WERI-Rb-1 (cell line): ENCODE results near the gene AFAP1.

Experiments used
- DNase-seq: peaks from one replicate; pipeline ENCODE4 v3.0.0-alpha.2; 2020
- H3K27ac ChIP-seq: fragments of 250-450 bp; sonication (Bioruptor Pico); 2 replicates; pipeline ENCODE4 v1.5.1; 2020; ENCODE audit warnings: mild to moderate bottlenecking, moderate library complexity
- H3K27me3 ChIP-seq: fragments of 250-450 bp; sonication (Bioruptor Pico); 2 replicates; pipeline ENCODE4 v1.5.1; 2021; ENCODE audit warnings: mild to moderate bottlenecking, low read depth, moderate library complexity; ENCODE audit not compliant: insufficient read depth, severe bottlenecking
- H3K36me3 ChIP-seq: fragments of 250-450 bp; sonication (Bioruptor Pico); 2 replicates; pipeline ENCODE4 v1.5.1; 2020; ENCODE audit warnings: mild to moderate bottlenecking, moderate library complexity
- H3K4me3 ChIP-seq: 2 replicates; pipeline ENCODE4 v1.5.1; 2011; ENCODE audit warnings: low read depth, mild to moderate bottlenecking, control low read depth, low read length
- H3K9me3 ChIP-seq: fragments of 250-450 bp; sonication (Bioruptor Pico); 2 replicates; pipeline ENCODE4 v1.5.1; 2021; ENCODE audit warnings: mild to moderate bottlenecking, moderate library complexity; ENCODE audit not compliant: severe bottlenecking
- TF ChIP-seq, protein P1 (sequence below): IDR thresholded peaks from 2 replicates; pipeline ENCODE4 v1.5.1; 2011; ENCODE audit warnings: low read depth, mild to moderate bottlenecking, control low read depth, inconsistent platforms, low read length

Gene AFAP1

DNA sequence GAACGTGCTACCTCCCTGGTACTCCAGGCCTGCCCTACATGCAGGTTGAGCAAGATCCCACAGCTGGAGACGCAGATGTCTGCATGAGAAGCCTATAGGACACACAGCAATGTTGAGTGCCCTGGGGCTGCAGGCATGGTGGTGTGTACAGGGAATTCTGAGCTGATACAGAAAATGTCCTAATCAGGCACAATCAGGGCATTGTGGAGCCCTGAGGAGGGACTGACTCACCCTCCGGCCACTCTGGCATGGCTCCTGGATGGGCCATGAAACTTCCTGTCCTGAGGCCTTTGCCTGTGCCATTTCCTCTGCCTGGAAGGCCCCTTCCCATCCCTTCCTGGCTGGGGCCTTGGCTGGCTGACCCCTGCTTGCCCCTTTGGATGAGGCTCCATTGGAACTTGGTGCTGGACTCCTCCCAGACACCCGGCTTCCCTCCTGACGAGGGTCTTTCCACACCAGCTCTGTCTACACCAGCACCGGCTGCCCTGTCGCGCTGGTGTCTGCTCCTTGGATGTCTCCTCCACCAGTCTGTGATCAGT lies 16.7 kb upstream of the AFAP1 start:
- Histone ChIP-seq H3K9me3 (peaks cover 6% of the 10 kb centered on the region), H3K27ac (no peak overlapping the region), H3K36me3 (no peaks in the 10 kb centered on the region)

DNA sequence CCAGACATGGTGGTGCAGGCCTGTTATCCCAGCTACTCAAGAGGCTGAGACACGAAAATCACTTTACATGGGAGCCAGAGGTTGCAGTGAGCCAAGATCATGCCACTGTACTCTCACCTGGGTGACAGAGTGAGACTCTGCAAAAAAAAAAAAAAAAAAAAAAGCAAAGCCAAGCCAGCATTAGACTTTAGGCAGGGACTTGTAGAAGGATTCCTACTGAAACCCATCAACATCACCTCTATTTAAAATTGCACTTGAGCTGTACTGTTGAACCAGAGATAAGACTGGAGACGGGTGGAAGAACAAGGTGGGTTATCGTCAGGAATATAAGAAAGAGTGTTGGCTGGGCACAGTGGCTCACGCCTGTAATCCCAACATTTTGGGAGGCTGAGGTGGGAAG lies 15.7 kb upstream of the AFAP1 start:
- H3K27me3 ChIP-seq: no peaks in the 10 kb centered on the region
- H3K9me3 ChIP-seq: peaks cover 6% of the 10 kb centered on the region
- DNase-seq: no peak
- no peak overlapping the region for H3K27ac ChIP-seq
- H3K4me3 ChIP-seq: no peak overlapping the region
- no peaks in the 10 kb centered on the region for H3K36me3 ChIP-seq
- TF ChIP-seq, protein P1, sequence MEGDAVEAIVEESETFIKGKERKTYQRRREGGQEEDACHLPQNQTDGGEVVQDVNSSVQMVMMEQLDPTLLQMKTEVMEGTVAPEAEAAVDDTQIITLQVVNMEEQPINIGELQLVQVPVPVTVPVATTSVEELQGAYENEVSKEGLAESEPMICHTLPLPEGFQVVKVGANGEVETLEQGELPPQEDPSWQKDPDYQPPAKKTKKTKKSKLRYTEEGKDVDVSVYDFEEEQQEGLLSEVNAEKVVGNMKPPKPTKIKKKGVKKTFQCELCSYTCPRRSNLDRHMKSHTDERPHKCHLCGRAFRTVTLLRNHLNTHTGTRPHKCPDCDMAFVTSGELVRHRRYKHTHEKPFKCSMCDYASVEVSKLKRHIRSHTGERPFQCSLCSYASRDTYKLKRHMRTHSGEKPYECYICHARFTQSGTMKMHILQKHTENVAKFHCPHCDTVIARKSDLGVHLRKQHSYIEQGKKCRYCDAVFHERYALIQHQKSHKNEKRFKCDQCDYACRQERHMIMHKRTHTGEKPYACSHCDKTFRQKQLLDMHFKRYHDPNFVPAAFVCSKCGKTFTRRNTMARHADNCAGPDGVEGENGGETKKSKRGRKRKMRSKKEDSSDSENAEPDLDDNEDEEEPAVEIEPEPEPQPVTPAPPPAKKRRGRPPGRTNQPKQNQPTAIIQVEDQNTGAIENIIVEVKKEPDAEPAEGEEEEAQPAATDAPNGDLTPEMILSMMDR: no peak

More for the DNA sequence above, 16.7 kb upstream of the AFAP1 start:
- no peaks in the 10 kb centered on the region for H3K27me3 ChIP-seq
- TF ChIP-seq, protein P1: no peak
- DNase-seq: no peak
- no peak overlapping the region for H3K4me3 ChIP-seq

DNA sequence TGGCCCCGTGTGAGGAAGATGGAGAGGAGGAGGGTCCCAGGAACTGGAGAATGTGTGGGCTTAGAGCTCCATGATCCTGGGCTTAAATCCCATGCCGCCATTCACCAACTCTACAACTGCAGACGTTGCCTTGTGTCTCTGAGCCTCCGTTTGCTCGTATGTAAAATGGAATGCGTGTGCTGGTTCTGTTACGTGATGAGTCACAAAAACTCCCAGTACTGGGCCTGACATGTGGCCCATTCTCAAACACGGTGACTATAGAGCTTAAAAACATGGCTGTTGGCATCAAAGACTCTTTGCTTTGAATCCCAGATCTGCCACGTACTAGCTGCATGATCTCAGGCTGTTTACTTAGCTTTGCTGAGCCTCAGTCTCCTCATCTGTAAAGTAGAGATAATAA lies 13.0 kb upstream of the AFAP1 start:
- no peak overlapping the region for H3K27ac ChIP-seq
- H3K36me3 ChIP-seq: no peaks in the 10 kb centered on the region
- TF ChIP-seq, protein P1: no peak
- DNase-seq: no peak
- H3K27me3 ChIP-seq: no peaks in the 10 kb centered on the region
- H3K4me3 ChIP-seq: no peak overlapping the region
- H3K9me3 ChIP-seq: peaks cover 6% of the 10 kb centered on the region

DNA sequence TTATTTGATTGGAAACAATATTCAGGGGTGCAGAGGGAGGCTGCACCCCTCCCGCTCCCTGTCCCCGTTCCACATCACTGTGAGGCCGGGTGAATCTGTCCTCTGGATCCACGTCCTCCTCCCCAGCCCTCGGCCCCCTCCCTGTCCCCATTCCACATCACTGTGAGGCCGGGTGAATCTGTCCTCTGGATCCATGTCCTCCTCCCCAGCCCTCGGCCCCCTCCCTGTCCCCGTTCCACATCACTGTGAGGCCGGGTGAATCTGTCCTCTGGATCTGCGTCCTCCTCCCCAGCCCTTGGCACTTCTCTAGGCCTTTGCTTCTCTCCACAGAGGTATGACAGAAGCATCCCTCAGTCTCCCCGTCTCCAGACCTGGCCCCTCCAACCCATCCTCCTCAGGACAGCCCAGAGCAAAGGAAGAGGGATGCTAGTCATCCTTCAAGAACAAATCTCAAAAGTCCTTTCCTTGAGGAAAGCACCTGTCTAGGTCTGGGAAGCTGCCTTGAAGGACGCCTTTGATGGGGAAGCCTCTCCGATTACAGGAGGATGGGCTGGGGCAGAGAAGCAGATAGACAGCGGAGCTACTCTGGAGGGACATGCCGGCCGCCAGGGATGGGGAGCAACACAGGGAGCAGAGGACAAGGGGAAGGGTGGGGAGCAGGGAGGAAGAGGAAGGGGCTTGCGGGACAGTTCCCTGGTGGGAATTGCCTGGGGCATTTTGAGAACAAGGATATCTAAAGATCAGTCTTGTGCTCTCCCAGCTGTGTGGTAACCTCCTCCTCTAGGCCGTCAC lies 10.8 kb upstream of the AFAP1 start:
- Histone ChIP-seq H3K36me3 (no peaks in the 10 kb centered on the region), H3K4me3 (no peak overlapping the region), H3K27me3 (no peaks in the 10 kb centered on the region), H3K9me3 (peaks cover 6% of the 10 kb centered on the region), H3K27ac (no peak overlapping the region)
- TF ChIP-seq, protein P1: no peak
- no peak for DNase-seq

DNA sequence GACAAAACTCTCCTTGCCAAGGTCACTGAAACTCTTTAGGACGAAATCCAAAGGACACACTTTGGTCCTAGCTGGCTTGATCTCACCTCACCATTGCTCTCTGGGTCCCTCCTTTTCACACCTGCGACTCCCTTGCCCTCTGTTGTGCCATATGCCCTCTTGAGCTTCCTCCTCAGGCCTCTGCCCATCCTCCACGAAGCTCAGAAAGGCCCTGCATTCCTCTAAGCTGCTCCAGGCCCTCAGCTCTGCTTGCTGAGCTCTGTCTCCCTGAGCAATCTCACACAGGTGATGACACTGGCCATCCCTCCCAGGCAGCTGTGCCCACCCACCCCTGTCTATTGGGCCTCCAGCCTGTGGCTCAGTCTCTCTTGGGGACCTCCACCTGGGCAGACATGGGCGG lies 10.1 kb upstream of the AFAP1 start:
- Histone ChIP-seq H3K4me3 (no peak overlapping the region), H3K27ac (no peak overlapping the region), H3K36me3 (no peaks in the 10 kb centered on the region), H3K27me3 (no peaks in the 10 kb centered on the region), H3K9me3 (peaks cover 6% of the 10 kb centered on the region)
- DNase-seq: no peak
- TF ChIP-seq, protein P1: no peak
